Stimulated activated CD8-positive, alpha-beta memory T cell treated with anti-CD3 and anti-CD28 coated beads, Interleukin-7, amount 100 ng/mL, for 4 hours (primary cell): ENCODE data around the gene NPAS2.
A peak's percentile ranks its signal among the peaks of the same experiment; 100 is the strongest.

Experiments used
- DNase-seq, 2 donors: peaks; one replicate each; pipeline ENCODE4 v3.0.0-alpha.2; 2020; ENCODE audit warnings: low read depth in 2 of 2

Gene NPAS2

DNA sequence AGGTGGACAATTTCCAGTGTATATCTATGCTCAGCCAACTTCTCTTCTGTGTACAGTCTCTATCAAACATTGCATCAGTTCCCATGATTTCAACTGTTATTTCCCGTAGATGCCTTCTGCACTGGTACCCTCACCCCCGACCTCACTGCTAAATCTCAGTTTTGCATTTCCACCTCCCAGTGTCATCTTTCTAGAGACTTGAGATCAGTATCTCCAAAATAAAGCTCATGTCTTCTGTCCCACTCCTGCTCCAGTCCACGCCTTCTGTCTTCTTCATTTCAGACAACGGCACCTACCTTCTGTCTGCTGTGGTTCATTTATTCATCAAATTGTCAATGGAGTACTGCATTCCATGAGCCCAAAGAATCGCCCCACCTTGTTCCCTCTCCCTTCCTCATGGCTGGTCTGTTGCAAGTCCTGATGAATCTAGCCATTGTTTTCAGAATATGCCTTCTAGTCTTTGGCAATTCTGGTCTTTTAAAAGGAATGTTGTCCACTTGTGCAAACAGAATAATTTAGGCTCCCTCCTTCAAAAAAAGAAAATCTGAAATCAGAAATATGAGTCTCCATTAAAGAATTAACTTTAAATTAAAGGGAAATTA, 23.3 kb upstream of the NPAS2 start:
- no peak for DNase-seq

DNA sequence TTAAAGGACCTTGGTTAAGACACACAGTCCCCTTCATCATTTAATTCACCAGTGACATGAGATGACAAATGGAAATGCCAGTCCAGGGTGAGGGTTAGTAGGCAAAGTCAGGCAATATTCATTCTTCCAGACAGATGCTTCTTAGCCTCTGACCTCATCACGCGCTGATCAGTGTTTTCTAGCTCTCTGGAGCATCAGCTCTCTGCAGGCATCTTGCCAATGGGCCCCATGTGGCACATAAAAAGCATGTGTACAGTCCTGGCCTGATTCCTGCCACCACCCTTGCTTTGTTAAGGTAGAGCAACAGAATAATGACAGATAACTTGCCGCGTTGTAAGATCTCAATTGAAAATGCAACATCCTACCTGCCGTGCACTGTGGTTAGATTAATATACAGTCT, 20.3 kb upstream of the NPAS2 start:
- no peak for DNase-seq

DNA sequence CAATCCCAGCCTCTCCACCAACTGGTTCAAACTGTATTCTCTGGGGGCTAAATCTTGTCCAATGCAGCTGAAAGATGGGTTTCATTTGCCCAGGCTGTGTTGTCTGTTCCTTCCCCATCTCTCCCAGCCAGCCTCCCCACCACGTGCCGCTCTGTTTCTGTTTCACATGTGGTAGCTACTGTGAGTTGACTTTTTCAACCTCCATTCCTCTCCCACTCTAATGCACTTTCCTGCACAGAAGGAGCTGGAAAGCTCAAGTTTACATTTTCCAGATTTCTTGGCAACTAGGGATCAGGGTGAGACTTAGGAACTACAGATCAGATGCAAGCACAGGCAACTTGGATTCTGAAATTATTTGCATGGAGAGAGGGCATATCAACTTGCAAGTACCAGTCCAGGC, 19.0 kb upstream of the NPAS2 start:
- no peak for DNase-seq

DNA sequence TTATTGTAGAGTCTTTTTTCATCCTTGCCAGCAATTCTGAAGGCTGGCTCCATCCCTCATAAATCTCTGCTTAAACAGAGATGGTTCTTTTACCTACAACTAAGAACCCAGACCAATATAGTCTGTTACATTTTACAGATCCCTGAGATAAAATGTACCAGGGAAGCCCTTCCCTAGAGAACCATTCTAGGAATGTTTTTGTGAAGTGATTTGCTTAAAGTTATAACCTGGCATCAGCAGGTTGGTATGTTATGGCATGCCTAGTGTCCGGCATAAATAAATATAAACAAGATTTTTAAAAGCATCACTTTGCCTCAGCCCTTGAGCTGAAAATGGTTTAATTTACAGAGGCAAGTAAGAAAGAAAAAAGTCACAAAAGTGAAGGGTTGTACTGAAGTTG, 18.5 kb upstream of the NPAS2 start:
- DNase-seq: no peak

DNA sequence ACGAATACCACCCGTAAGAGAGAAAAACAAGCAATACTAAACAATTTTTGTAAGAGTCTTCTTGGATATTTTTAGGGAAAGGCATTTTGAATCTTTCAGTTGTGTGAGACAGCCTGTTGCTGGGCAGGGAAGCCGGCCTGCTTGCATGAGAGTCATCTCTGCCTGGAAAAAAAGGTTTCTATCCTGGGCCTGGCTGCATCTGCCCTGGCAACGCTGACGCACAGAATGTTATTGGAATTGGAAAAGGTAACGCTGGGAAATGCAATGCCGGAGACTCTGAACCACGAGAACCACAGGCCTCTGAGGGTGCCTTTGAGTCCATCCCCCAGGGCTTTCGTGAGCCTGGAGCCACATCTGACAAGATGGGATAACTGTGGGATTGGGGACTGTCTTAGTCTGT, 17.9 kb upstream of the NPAS2 start:
- no peak for DNase-seq

DNA sequence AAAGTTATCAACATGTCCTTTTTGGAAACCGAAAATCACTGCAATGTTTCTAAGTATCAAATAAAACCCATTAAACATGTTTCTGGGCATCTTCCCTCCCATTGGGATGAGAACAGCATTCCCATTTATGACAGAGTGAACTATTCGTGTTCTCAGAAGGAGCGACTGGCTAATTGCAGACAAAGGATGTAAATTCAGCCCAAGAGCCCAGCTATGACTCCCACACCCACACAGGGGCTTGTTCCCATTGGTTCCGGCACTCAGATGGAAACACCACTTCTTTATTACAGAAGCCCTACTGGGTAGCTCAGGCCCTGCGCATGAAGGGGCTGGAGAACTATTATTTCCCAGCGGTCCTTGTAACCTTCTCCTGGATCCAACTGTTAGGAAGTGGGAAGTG, 16.6 kb upstream of the NPAS2 start:
- DNase-seq: no peak

DNA sequence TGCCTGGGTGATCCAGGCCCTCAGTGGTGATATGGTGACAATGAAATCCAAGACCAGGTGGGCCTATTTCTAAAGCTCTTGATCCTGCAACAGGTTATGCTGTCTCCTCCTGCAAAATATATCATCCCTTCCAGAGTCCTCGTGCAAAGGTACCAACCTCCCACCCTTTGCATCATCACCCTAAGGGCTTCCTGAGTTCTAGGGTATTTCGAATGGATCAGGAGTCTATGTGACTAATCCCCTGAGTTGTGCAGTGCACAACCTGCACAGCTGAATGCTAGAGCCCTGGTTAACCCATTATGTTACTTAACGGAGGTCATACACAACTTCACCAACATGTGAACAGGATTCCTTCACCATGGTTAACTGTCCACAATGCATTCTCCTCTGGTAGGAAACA, 13.4 kb upstream of the NPAS2 start:
- DNase-seq: no peak

DNA sequence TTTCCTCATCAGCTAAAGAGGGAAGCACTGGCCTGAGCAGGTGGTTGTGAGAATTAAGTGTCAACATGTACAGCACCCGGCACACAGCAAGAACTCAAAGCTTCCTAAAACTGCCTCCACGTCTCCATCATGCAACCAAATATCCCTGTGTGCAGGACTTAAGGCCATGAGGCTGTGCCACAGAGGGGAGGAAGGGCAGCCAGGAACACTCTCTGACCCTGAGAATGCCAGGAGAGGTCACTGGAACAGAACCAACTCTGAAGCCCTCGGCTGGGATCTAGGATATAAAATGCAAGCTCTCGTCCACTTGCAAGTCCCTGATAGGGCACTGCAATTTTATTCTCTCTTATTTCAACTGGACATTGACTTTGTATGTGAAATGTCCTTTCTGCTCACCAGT, 12.2 kb upstream of the NPAS2 start:
- no peak for DNase-seq

DNA sequence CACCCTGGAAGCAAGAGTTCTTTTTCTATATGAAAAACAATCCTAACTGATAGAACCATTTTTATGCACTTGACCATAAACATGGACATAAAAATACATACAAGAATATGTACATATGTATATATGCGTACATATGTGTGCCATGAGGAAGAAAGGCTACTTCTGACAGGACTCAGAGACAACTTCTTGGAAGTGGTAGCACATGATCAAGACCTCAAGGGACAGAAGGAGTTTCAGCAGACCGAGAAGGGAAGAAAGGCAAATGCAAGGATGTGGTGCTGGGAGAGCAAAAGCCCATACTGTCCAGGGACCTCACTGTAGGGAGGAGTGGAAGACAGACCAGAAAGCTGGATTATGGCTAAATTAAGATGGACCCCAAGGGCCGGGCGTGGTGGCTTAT, 11.4 kb upstream of the NPAS2 start:
- no peak for DNase-seq

DNA sequence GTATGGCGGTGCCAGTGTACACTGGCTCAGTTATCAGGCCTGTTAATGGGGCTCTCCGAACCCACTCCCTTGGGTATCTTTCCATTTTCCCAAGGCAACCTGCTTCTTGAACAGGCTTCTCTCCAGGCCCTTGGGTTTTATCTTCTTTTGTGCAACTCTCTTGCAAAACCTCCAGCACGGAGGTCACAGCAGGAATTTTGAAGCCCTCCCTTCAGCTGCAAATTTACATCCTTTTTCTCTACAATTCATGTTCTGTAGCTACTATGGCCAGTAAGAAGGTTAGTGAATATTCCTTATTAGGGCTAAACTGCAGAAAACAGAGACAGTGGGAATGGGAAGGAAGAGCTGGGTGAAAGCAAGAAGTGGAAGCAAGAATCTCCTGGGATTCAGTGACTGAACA, 10.4 kb upstream of the NPAS2 start:
- DNase-seq: no peak

DNA sequence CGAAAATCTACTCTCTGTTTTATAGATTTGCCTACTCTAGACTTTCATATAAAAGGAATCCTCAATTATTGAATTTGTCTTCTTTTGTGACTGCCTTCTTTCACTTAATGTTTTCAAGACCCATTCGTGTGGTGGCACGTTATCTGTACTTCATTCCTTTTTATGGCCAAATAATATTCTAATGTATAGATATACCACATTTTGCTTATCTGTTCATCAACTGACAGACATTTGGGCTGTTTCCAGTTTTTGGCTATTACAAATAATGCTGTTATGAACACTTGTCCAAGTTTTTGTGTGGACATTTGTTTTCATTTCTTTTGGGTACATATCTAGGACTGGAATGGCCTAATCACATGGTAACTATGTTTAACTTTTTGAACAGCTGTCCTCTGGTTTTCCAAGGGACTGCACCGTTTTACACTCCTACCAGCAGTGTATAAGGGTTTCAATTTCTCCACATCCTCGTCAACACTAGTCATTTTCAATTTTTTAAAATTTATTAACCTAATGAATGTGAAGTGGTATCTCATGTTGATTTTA, 9.3 kb upstream of the NPAS2 start:
- no peak for DNase-seq

DNA sequence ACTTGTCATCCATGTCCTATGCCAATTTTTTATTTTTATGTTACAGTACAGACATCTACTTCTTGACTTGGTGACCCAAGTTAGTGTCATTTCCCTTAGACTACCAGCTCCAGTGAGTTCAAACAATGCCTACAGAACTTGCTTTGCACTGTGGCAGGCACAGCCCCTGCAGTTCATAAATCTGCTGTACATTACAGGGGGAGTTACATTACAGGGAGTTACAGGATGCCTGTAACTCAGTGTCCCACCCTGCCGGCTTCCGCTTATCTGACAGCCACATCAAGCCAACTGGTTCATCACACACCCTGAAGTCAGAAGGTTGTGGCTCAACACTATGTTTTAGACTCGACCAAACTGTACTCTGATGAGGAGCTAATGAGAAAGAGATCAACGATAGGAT, 7.8 kb upstream of the NPAS2 start:
- no peak for DNase-seq

DNA sequence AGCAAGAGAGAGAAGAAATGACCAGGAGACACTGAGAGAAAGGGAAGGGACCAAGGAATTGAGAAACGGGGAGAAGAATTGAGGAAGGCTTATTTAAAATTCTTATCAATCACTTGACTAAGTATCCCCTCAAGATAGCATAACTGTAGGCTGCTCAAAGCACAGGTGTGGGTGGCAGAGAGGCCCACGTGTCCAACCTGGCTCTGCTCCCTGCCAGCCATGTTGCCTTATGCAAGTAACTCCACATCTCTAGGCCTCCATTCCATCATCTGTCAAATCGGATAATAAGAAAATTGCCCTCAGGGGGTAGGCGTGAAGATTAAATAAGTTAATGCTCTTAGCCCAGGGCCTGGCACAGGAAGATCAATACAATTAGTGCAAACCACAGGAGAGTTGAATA, 7.4 kb upstream of the NPAS2 start:
- DNase-seq: no peak

DNA sequence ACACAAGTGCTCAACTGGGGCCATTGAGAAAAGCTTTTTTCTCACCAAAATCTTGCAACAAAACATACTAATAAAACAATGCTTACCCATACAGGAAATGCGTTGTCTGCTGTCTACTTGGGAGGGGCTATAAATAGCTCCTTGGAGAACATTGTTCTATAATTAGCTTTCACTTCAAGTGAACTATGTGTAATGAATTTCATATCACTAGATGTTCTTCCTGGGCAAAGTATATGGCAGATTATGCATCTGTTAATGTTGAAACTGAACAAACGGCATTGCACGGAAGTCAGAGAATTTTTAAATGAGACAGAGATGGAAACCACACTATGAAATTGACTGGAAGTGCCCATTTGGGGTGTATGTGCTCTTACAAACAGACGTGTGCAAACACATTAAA, 6.4 kb upstream of the NPAS2 start:
- no peak for DNase-seq

DNA sequence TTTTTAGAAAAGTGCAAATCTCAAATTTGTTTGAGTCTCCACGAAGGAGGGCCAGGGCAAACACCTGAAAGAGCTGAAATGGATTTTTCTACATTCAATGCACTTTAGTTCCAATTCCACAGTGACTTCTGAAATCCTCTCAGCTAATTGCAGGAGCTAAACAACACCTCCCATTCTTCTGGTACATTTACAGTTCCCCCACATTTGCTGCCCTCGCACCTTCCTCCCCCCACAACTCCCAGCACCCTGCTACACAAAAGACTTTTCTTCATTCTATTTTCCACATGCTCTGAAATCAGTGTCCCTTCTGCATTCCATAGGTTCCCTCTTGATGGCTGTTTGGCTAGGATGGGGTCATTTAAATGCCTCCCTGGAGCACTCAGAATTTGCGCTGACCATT, 5.9 kb upstream of the NPAS2 start:
- DNase-seq: no peak

DNA sequence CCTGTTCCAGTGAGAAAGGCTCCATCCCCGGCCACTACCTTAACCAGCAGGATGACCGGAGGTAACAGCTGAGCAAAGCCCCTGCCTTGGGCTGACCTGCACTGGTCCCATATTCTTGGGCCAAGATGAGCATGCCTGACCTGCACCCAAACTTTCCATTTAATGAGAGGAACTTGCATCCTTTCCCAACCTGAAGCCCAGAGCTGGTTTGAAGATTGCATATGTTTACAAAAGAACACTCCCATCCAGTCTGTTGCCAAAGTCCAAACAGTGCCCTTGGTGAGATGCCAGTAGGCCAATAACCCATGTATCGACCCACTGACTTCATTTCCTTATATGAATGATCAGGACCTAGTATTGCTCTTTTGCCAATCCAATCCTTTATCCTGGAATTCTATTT, 5.5 kb upstream of the NPAS2 start:
- DNase-seq: no peak

DNA sequence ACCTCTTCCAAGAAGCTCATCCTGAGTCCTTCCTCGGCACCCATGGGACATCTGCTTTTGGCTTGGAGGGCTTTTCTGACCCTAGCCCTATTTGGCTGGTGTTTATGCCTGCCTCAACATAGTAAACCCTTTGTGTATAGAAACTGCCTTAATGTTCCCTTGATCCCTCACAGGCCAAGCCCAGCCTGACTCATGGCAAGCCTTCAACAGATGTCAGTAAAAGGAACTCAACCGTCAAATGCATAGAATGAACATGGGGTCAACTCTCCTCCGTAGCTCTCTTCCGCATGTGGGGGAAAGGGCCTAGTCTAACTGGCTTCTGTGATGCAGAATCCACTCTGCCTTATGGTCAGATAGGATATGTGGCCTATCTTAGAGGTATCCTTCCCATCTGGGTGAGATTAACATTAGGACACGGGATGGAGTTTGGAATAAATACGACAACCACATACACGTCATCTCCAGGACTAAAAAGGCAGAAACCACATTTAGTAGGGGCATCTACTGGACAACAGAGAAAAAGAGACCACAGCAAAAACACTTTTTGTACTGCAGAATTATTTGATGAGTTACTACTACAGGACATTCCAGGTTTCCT, 2.5 kb upstream of the NPAS2 start:
- DNase-seq: no peak

DNA sequence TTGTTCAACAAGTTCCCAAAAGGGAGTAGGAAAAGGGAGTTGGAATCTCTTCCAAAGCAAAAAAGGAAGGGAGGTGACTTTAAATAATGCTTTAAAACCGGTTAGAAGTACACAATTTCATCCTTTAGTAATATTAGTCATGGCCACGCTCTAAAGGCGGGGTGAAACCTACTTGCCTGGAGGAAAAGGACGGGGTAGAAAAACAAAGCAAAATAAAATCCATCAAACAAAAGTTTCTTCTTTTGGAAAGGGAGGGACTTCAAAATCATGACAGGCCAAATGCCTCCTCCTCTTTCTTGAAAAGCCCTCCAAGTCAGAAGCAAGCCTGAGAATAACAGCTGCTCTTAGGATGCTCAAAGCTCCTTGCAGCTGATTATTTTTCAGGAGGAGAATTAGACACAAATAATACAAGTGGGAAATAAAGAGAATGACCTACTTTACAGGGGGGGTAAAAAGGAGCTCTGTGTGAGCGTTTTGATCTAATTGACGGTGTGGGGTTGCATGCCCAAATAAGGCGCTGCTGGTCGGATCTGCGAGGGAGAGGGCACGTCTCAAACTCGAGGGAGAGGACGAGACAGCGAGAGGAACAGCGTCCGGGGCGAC, 1.8 kb upstream of the NPAS2 start:
- DNase-seq: peak in 1 of 2 donors; percentile 19

DNA sequence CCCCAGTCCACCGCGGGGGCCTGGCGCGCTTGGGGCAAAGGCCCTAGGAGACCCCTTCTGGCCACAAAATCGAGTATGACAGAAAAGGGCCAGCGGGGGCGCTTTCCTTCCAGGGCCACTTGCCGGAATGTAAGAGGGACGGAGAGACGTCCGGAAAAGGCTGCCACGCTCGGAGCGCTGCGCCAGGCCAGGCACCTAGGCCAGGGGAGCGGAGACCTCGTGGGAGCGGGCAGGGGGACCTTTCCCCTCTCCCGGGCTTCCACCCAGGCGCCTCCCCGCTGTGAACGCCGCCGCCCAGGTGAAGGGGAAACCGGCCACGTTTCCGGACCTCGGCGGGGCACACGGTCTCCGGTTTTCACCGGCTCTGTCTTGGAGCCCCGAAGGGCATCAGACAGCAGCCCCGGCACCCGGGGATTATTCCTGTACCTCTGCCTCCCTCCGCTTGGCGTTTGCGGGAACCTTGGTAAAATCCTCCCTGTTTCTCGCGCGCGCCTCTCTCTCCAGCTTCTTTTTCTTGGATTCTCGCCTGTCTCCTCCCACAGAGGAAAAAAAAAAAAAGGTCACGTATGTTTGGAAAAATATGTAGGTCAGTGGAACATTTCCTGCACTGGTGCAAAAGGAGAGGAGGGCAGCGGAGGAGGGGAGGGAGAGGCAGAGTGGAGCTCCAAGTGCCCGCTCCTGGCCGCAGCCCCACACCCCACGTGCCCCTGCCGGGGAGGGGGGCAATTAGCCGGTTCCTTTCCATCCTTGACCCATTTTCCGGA, 1.2 kb upstream of the NPAS2 start:
- no peak for DNase-seq

DNA sequence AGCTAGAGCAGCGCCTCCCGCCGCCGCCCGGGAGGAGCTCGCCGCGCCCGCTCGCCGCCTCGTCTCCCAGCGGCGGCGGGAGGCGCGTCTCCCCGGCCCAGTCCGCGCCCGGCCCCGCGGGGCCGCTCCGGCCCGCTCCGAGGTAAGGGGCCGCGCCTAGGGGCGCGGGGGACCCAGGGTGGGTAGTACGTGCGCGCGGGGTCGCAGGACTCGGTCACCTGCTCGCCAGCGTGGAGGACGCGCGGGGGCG, 259 bp downstream of the NPAS2 start:
- no peak for DNase-seq

DNA sequence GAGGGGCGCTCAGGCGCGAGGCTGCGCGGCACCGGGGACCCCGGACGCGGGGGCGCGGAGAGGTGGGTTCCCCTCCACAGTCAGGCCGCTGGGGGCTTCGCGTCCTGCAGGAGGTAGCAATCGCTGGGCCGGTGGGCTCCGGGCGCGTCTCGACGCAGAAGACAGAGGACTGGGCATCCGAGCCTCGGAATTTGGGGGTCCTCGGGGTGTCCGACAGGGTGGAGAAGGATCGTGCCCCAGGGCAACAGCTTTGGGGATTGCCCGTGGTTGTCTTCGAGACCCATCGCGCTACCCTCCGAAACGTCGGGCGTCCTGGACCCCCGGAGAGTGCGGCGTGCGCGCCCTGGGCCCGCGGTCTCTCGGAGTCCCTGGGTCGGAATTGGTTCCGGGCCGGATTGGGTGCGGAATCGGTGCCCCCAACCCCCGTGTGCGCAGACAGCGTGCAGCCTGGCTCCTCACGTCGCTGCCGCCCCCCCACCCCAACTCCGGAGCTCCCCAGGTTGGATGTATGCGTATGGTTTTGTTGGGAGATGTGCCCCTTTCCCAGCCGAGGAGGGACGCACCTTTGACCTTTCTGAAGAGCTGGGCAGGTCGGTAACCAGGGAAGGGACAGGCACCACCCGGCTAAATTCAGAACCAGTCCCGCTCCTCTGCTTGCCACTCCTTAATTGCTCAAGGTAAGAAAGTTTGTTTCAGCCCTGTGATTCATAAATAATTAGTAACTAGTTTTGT, 750 bp downstream of the NPAS2 start:
- DNase-seq: peak in 1 of 2 donors; percentile 19

DNA sequence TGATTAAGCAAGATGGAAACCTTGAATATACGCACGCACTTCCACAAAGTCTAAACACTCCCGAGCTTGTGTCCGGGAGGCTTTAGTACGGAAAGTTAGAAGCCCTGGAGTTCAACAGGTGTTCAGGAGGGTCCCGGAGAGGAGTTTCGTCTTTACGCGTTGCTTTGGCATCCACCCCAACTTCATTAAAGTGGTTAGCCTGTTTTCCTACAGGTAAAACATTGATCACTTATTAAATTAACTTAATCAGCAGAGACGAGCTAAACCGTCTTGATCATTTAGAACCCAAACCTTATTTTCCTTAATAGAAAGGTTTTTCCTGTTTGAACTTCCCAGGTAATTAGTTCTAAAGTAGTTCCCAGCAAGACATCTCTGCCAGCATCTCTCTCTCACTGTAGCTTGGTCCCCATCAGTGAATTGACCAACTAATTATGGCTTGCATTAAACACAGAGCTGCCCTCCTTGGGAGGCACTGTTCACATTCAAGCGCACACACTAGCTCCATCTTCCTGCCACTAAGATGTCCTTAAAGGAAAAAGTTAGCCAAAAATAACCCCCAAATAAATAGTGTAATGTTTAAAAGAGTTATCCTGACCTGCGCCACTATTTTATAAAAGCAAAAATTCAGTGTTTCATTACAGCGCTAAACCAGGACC, 1.4 kb downstream of the NPAS2 start:
- no peak for DNase-seq
